Esophagus squamous epithelium (tissue), 4 donors: ENCODE data around the gene BNC2.

Source experiments
- POLR2A ChIP-seq, 4 donors: fragments of 450-650 bp; IDR thresholded peaks; one replicate each; pipeline ENCODE4 v1.6.1; 2017; ENCODE audit warnings: antibody characterized with exemption in 4 of 4, mild to moderate bottlenecking in 4 of 4, moderate library complexity in 3 of 4
- TF ChIP-seq, protein P1 (sequence below), 6 experiments: fragments of 450-650 bp in 4 of 6; fragments of 200-600 bp in 2 of 6; sonication (generic) in 2 of 6; IDR thresholded peaks; one replicate each; pipeline ENCODE4 v1.5.1; 2016 to 2019; ENCODE audit warnings: antibody characterized with exemption in 6 of 6, mild to moderate bottlenecking in 4 of 6, moderate library complexity in 4 of 6

DNA sequence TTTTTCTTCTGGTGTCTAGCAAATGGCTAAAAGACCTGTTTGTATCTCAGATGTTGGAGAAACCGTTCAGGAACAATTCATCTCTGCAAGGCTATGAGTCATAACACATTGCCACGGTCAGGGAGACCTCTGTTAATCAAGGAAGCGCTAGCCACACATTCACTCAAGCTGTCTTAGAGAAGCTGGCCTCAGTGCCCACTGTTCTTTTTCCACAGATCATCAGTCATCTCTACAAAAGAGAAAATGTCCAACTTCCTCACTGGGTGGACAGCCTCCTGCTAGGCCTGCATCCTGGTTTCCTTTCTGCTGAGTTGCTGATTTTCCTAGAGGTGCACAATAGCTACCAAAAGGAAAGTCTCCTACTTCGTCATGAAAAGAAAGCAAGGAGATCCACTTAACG lies 360.5 kb downstream of the BNC2 start:
- TF ChIP-seq, protein P1, sequence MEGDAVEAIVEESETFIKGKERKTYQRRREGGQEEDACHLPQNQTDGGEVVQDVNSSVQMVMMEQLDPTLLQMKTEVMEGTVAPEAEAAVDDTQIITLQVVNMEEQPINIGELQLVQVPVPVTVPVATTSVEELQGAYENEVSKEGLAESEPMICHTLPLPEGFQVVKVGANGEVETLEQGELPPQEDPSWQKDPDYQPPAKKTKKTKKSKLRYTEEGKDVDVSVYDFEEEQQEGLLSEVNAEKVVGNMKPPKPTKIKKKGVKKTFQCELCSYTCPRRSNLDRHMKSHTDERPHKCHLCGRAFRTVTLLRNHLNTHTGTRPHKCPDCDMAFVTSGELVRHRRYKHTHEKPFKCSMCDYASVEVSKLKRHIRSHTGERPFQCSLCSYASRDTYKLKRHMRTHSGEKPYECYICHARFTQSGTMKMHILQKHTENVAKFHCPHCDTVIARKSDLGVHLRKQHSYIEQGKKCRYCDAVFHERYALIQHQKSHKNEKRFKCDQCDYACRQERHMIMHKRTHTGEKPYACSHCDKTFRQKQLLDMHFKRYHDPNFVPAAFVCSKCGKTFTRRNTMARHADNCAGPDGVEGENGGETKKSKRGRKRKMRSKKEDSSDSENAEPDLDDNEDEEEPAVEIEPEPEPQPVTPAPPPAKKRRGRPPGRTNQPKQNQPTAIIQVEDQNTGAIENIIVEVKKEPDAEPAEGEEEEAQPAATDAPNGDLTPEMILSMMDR (IDR thresholded peaks at IDR 0.05) = no peak
- no peak for TF ChIP-seq POLR2A (IDR thresholded peaks at IDR 0.05)
